Measurements from ENCODE around the gene SRRM3. TPM values are rescaled to one million over a fixed set of nuclear protein-coding genes. Genes with fewer than 3 reads are reported as not detected.
"Not testable (repeated sequence)": the region's sequence is repeated elsewhere in the genome, so short reads cannot be mapped to it uniquely, and the experiment has no call there.

The SRRM3 gene
- total RNA-seq, 1 donor from 2014 or later = 2.2 TPM

- no peaks in the 10 kb centered on the region for H3K9me3 Mint-ChIP-seq
- no peak overlapping the region for H3K9ac ChIP-seq
- no peak for TF ChIP-seq EZH2phosphoT487 (IDR thresholded peaks at IDR 0.05)
- no peak for TF ChIP-seq EZH2 (IDR thresholded peaks at IDR 0.05)
- TF ChIP-seq CTCF (IDR thresholded peaks at IDR 0.05) = no peak
- no peak overlapping the region for H3K27ac Mint-ChIP-seq
- no peaks in the 10 kb centered on the region for H3K9me3 ChIP-seq (ENCODE audit: low read depth)
- H3K4me3 ChIP-seq = no peak overlapping the region
- peaks cover 27% of the 10 kb centered on the region for H3K27me3 Mint-ChIP-seq (ENCODE audit: insufficient read depth, low read depth)
- H3K4me1 ChIP-seq = peaks cover 21% of the 10 kb centered on the region
- no peaks in the 10 kb centered on the region for H3K36me3 Mint-ChIP-seq
- H3K79me2 ChIP-seq (ENCODE audit: low read depth) = no peaks in the 10 kb centered on the region
- H2AFZ ChIP-seq (replicated peaks) = no peak overlapping the region
- no peaks in the 10 kb centered on the region for H3K36me3 ChIP-seq
- peaks cover 3% of the 10 kb centered on the region for H4K20me1 ChIP-seq (ENCODE audit: low read depth)
- H3K27ac ChIP-seq = no peak overlapping the region
- H3K4me3 Mint-ChIP-seq = no peak overlapping the region
- peaks cover 36% of the 10 kb centered on the region for H3F3A ChIP-seq (ENCODE audit: low read depth)
- peaks cover 55% of the 10 kb centered on the region for H3K27me3 ChIP-seq
- H3K4me2 ChIP-seq = no peak overlapping the region
- peaks cover 23% of the 10 kb centered on the region for H3K4me1 Mint-ChIP-seq
- no peak for DNase-seq (ENCODE audit: low spot score)
Measured at GRCh38 chr7:76268376-76268775, 66.7 kb downstream of the SRRM3 start.

- H3K36me3 Mint-ChIP-seq = no peaks in the 10 kb centered on the region
- H3K27me3 ChIP-seq = peaks cover 68% of the 10 kb centered on the region
Measured at GRCh38 chr7:76269895-76270294, 68.2 kb downstream of the SRRM3 start.

GRCh38 chr7:76271384-76271783 lies 69.7 kb downstream of the SRRM3 start:
- H3K36me3 ChIP-seq; DNase-seq (ENCODE audit: low spot score); H3K9me3 ChIP-seq (ENCODE audit: low read depth); H3K27ac Mint-ChIP-seq; H3K4me3 ChIP-seq; H3K9me3 Mint-ChIP-seq; H3K9ac ChIP-seq; H3K4me2 ChIP-seq; H2AFZ ChIP-seq (replicated peaks); H3K4me3 Mint-ChIP-seq; H3K27ac ChIP-seq; H4K20me1 ChIP-seq (ENCODE audit: low read depth); H3K36me3 Mint-ChIP-seq; H3K79me2 ChIP-seq (ENCODE audit: low read depth): not testable (repeated sequence)
- Histone ChIP-seq H3K27me3 (peaks cover 71% of the 10 kb centered on the region), H3F3A (ENCODE audit: low read depth) (peaks cover 29% of the 10 kb centered on the region), H3K4me1 (peaks cover 28% of the 10 kb centered on the region)
- peaks cover 28% of the 10 kb centered on the region for H3K4me1 Mint-ChIP-seq
- peaks cover 31% of the 10 kb centered on the region for H3K27me3 Mint-ChIP-seq (ENCODE audit: insufficient read depth, low read depth)

More at GRCh38 chr7:76269895-76270294, 68.2 kb downstream of the SRRM3 start:
- Histone ChIP-seq H2AFZ (replicated peaks) (no peak overlapping the region), H3K9ac (no peak overlapping the region), H3K27ac (no peak overlapping the region), H3K4me1 (peaks cover 28% of the 10 kb centered on the region), H3K36me3 (no peaks in the 10 kb centered on the region), H3K4me3 (no peak overlapping the region), H3K9me3 (ENCODE audit: low read depth) (no peaks in the 10 kb centered on the region), H3F3A (ENCODE audit: low read depth) (peaks cover 35% of the 10 kb centered on the region), H4K20me1 (ENCODE audit: low read depth) (peaks cover 3% of the 10 kb centered on the region), H3K79me2 (ENCODE audit: low read depth) (no peaks in the 10 kb centered on the region), H3K4me2 (no peak overlapping the region)
- Mint-ChIP-seq H3K27me3 (ENCODE audit: insufficient read depth, low read depth) (peaks cover 27% of the 10 kb centered on the region), H3K9me3 (no peaks in the 10 kb centered on the region), H3K4me1 (peaks cover 28% of the 10 kb centered on the region), H3K27ac (no peak overlapping the region), H3K4me3 (no peak overlapping the region)
- no peak for TF ChIP-seq EZH2 (IDR thresholded peaks at IDR 0.05)
- TF ChIP-seq EZH2phosphoT487 (IDR thresholded peaks at IDR 0.05) = no peak
- peak; percentile 35 for DNase-seq (ENCODE audit: low spot score)

DNA sequence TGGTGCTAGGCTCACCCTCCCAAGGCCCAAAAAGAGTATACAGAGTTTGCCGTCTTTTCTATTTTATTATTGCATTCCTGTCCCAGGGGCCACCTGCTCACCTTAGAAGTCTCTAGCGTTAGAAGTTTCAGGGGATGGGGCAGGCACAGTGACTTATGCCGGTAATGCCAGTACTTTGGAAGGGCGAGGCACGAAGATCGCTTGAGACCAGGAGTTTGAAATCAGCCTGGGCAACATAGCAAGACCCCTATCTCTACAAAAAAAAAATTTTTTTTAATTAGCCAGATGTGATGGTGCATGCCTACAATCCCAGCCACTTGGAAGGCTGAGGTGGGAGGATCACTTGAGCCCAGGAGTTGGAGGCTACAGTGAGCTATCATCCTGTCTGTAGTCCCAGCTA lies 70.4 kb downstream of the SRRM3 start:
- TF ChIP-seq EZH2 (IDR thresholded peaks at IDR 0.05) = no peak
- TF ChIP-seq CTCF (IDR thresholded peaks at IDR 0.05) = no peak
- TF ChIP-seq EZH2phosphoT487 (IDR thresholded peaks at IDR 0.05) = no peak
- H4K20me1 ChIP-seq (ENCODE audit: low read depth) = no peaks in the 10 kb centered on the region
- peaks cover 22% of the 10 kb centered on the region for H3F3A ChIP-seq (ENCODE audit: low read depth)
- H3K36me3 ChIP-seq = no peaks in the 10 kb centered on the region
- no peak overlapping the region for H3K4me2 ChIP-seq
- H3K36me3 Mint-ChIP-seq = no peaks in the 10 kb centered on the region
- H3K79me2 ChIP-seq (ENCODE audit: low read depth) = no peaks in the 10 kb centered on the region
- no peaks in the 10 kb centered on the region for H3K9me3 ChIP-seq (ENCODE audit: low read depth)
- H3K27ac ChIP-seq = no peak overlapping the region
- H3K9me3 Mint-ChIP-seq = no peaks in the 10 kb centered on the region
- DNase-seq (ENCODE audit: low spot score) = no peak
- H3K4me1 ChIP-seq = peaks cover 25% of the 10 kb centered on the region
- H3K27me3 ChIP-seq = peaks cover 71% of the 10 kb centered on the region
- H3K27ac Mint-ChIP-seq = no peak overlapping the region
- no peak overlapping the region for H3K9ac ChIP-seq
- peaks cover 26% of the 10 kb centered on the region for H3K27me3 Mint-ChIP-seq (ENCODE audit: insufficient read depth, low read depth)
- no peak overlapping the region for H2AFZ ChIP-seq (replicated peaks)
- peaks cover 28% of the 10 kb centered on the region for H3K4me1 Mint-ChIP-seq
- no peak overlapping the region for H3K4me3 Mint-ChIP-seq
- no peak overlapping the region for H3K4me3 ChIP-seq
